ENCODE data around the gene METTL25B. TPM values are rescaled to one million over a fixed set of nuclear protein-coding genes. Genes with fewer than 3 reads are reported as not detected.

The METTL25B gene
- total and polyA plus RNA-seq, 2 of the 13 experiments (the other 11 are each of a cell fraction or from before 2014, with no cell fraction given), result 11.9 to 24.0 TPM

GRCh38 chr1:156749419-156750118, 21.3 kb downstream of the METTL25B start (continued):
- TF ChIP-seq GABPA (IDR thresholded peaks at IDR 0.05; ENCODE audit: low read depth, low read length) (no peak), GABPA (CRISPR knock-in tag; IDR thresholded peaks at IDR 0.05; ENCODE audit: low read depth) (peak; percentile 48; the same call in 1 of the 2 replicates), ZBTB10 (CRISPR knock-in tag; IDR thresholded peaks at IDR 0.05; ENCODE audit: borderline replicate concordance) (peak; percentile 33; the same call in 1 of the 2 replicates), NR2F1 (CRISPR knock-in tag; IDR thresholded peaks at IDR 0.05) (peak in 1 of 2 experiments; percentile 38; a peak in 1 of 4 replicates), TEAD3 (CRISPR knock-in tag; optimal IDR thresholded peaks at IDR 0.05; ENCODE audit: borderline replicate concordance) (peak; percentile 91), ZFP37 (CRISPR knock-in tag; IDR thresholded peaks at IDR 0.05; ENCODE audit: borderline replicate concordance) (0 out of 2 replicates have a peak, but pooled peaks have one; percentile 7), ATF7-NPFF (CRISPR knock-in tag; IDR thresholded peaks at IDR 0.05; ENCODE audit: low read depth) (0 out of 2 replicates have a peak, but pooled peaks have one; percentile 33), ZNF124 (CRISPR knock-in tag; IDR thresholded peaks at IDR 0.05) (0 out of 2 replicates have a peak, but pooled peaks have one; percentile 23), POLR2A (IDR thresholded peaks at IDR 0.05; ENCODE audit: insufficient read depth in 1 of 2, low read depth in 2 of 2, low read length in 2 of 2) (peak in 1 of 2 experiments; percentile 55; a peak in 2 of 4 replicates), ZNF619 (CRISPR knock-in tag; IDR thresholded peaks at IDR 0.05) (0 out of 2 replicates have a peak, but pooled peaks have one; percentile 25), BORCS8-MEF2B (CRISPR knock-in tag; IDR thresholded peaks at IDR 0.05) (0 out of 2 replicates have a peak, but pooled peaks have one; percentile 7), ZNF30 (CRISPR knock-in tag; IDR thresholded peaks at IDR 0.05) (no peak)
- TF ChIP-seq, protein P1, sequence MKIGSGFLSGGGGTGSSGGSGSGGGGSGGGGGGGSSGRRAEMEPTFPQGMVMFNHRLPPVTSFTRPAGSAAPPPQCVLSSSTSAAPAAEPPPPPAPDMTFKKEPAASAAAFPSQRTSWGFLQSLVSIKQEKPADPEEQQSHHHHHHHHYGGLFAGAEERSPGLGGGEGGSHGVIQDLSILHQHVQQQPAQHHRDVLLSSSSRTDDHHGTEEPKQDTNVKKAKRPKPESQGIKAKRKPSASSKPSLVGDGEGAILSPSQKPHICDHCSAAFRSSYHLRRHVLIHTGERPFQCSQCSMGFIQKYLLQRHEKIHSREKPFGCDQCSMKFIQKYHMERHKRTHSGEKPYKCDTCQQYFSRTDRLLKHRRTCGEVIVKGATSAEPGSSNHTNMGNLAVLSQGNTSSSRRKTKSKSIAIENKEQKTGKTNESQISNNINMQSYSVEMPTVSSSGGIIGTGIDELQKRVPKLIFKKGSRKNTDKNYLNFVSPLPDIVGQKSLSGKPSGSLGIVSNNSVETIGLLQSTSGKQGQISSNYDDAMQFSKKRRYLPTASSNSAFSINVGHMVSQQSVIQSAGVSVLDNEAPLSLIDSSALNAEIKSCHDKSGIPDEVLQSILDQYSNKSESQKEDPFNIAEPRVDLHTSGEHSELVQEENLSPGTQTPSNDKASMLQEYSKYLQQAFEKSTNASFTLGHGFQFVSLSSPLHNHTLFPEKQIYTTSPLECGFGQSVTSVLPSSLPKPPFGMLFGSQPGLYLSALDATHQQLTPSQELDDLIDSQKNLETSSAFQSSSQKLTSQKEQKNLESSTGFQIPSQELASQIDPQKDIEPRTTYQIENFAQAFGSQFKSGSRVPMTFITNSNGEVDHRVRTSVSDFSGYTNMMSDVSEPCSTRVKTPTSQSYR (CRISPR knock-in tag; IDR thresholded peaks at IDR 0.05; ENCODE audit: borderline replicate concordance), result peak; percentile 14; the same call in 1 of the 2 replicates
- TF ChIP-seq, protein P2, sequence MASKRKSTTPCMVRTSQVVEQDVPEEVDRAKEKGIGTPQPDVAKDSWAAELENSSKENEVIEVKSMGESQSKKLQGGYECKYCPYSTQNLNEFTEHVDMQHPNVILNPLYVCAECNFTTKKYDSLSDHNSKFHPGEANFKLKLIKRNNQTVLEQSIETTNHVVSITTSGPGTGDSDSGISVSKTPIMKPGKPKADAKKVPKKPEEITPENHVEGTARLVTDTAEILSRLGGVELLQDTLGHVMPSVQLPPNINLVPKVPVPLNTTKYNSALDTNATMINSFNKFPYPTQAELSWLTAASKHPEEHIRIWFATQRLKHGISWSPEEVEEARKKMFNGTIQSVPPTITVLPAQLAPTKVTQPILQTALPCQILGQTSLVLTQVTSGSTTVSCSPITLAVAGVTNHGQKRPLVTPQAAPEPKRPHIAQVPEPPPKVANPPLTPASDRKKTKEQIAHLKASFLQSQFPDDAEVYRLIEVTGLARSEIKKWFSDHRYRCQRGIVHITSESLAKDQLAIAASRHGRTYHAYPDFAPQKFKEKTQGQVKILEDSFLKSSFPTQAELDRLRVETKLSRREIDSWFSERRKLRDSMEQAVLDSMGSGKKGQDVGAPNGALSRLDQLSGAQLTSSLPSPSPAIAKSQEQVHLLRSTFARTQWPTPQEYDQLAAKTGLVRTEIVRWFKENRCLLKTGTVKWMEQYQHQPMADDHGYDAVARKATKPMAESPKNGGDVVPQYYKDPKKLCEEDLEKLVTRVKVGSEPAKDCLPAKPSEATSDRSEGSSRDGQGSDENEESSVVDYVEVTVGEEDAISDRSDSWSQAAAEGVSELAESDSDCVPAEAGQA (IDR thresholded peaks at IDR 0.05; ENCODE audit: low read depth), result no peak
- TF ChIP-seq, protein P2 (CRISPR knock-in tag; IDR thresholded peaks at IDR 0.05; ENCODE audit: borderline replicate concordance), result no peak
- TF ChIP-seq, protein P3, sequence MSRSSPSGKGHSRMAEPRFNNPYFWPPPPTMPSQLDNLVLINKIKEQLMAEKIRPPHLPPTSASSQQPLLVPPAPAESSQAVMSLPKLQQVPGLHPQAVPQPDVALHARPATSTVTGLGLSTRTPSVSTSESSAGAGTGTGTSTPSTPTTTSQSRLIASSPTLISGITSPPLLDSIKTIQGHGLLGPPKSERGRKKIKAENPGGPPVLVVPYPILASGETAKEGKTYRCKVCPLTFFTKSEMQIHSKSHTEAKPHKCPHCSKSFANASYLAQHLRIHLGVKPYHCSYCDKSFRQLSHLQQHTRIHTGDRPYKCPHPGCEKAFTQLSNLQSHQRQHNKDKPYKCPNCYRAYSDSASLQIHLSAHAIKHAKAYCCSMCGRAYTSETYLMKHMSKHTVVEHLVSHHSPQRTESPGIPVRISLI (CRISPR knock-in tag; IDR thresholded peaks at IDR 0.05; ENCODE audit: borderline replicate concordance), result no peak

Data from HepG2 (cell line).